Measurements from ENCODE around the gene RNU5B-1. TPM values are rescaled to one million over a fixed set of nuclear protein-coding genes. Genes with fewer than 3 reads are reported as not detected.
"Not testable (repeated sequence)": the region's sequence is repeated elsewhere in the genome, so short reads cannot be mapped to it uniquely, and the experiment has no call there.

The RNU5B-1 gene
- total RNA-seq, 2 donors from 2014 or later, result 26.1 TPM; not detected in 1

- no peaks in the 10 kb centered on the region for H3K4me1 ChIP-seq
- no peak overlapping the region for H3K9ac ChIP-seq (ENCODE audit: low read depth in 2 of 2, low read length in 2 of 2)
- intact Hi-C loops (cut with DNase I), result no loop called here
- no peaks in the 10 kb centered on the region for H3K36me3 ChIP-seq
- H3K4me3 ChIP-seq, result no peak overlapping the region
- H3K27me3 ChIP-seq, result no peaks in the 10 kb centered on the region
- no peak overlapping the region for H3K27ac ChIP-seq
- no peaks in the 10 kb centered on the region for H3K9me3 ChIP-seq
- DNase-seq, result no peak
- no peak for TF ChIP-seq CTCF (IDR thresholded peaks at IDR 0.05)
These were observed 42.5 kb downstream of the RNU5B-1 start for GRCh38 chr15:65346856-65347598.

- intact Hi-C loops (cut with DNase I); H3K27me3 ChIP-seq; H3K36me3 ChIP-seq; H3K27ac ChIP-seq; DNase-seq; H3K9me3 ChIP-seq; H3K4me3 ChIP-seq; H3K9ac ChIP-seq (ENCODE audit: low read depth in 2 of 2, low read length in 2 of 2); H3K4me1 ChIP-seq: not testable (repeated sequence)
These were observed 43.3 kb downstream of the RNU5B-1 start for GRCh38 chr15:65347756-65348155.

GRCh38 chr15:65349338-65349737 is 44.9 kb downstream of the RNU5B-1 start:
- no peaks in the 10 kb centered on the region for H3K4me1 ChIP-seq
- DNase-seq, result no peak
- H3K36me3 ChIP-seq, result no peaks in the 10 kb centered on the region
- no peaks in the 10 kb centered on the region for H3K9me3 ChIP-seq
- no peak overlapping the region for H3K9ac ChIP-seq (ENCODE audit: low read depth in 2 of 2, low read length in 2 of 2)
- H3K4me3 ChIP-seq, result no peak overlapping the region
- no peaks in the 10 kb centered on the region for H3K27me3 ChIP-seq
- no peak overlapping the region for H3K27ac ChIP-seq
- intact Hi-C loops (cut with DNase I), result no loop called here
- no peak for TF ChIP-seq CTCF (IDR thresholded peaks at IDR 0.05)

- H3K4me1 ChIP-seq; H3K9me3 ChIP-seq; H3K36me3 ChIP-seq; DNase-seq; H3K4me3 ChIP-seq; intact Hi-C loops (cut with DNase I); H3K27ac ChIP-seq; H3K9ac ChIP-seq (ENCODE audit: low read depth in 2 of 2, low read length in 2 of 2): not testable (repeated sequence)
- H3K27me3 ChIP-seq, result peaks cover 15% of the 10 kb centered on the region
These were observed 47.5 kb downstream of the RNU5B-1 start for GRCh38 chr15:65351972-65352371.

Other genes starting within 250 kb of the RNU5B-1 start
- 1 to 10 TPM; 3.1 to 6.7 TPM for gene RASL12, start 236.7 kb upstream of the RNU5B-1 start, total RNA-seq
- not detected for gene KBTBD13, start 227.9 kb upstream of the RNU5B-1 start, total RNA-seq
- 1 to 10 TPM; 1.2 to 3.7 TPM for gene UBAP1L, start 189.5 kb upstream of the RNU5B-1 start, total RNA-seq
- gene PDCD7, start 170.9 kb upstream of the RNU5B-1 start, total RNA-seq, result 10 to 100 TPM; 20.7 to 21.2 TPM
- gene CLPX, start 119.3 kb upstream of the RNU5B-1 start, total RNA-seq, result 10 to 100 TPM; 41.8 to 62.0 TPM
- 1 to 10 TPM; 3.7 to 8.7 TPM for gene CILP, start 93.2 kb upstream of the RNU5B-1 start, total RNA-seq
- 1 to 10 TPM; 9.5 to 9.9 TPM for gene PARP16, start 17.8 kb upstream of the RNU5B-1 start, total RNA-seq
- gene RNU5A-1, start 8.6 kb upstream of the RNU5B-1 start, total RNA-seq, result not detected
- under 1 TPM in 1 of 2 donors, not detected in 1; 0.12 TPM for gene IGDCC3, start 73.3 kb downstream of the RNU5B-1 start, total RNA-seq
- 1 to 10 TPM in 1 of 2 donors, under 1 TPM in 1; 0.96 to 1.9 TPM for gene IGDCC4, start 118.3 kb downstream of the RNU5B-1 start, total RNA-seq
- 10 to 100 TPM; 34.2 to 34.3 TPM for gene DPP8, start 213.0 kb downstream of the RNU5B-1 start, total RNA-seq
- 10 to 100 TPM; 36.0 to 68.7 TPM for gene HACD3, start 225.8 kb downstream of the RNU5B-1 start, total RNA-seq